Gastrocnemius medialis (tissue), 4 donors: ENCODE data around the gene LMAN1.

Source experiments
- CTCF ChIP-seq, 5 experiments: fragments of 450-650 bp in 3 of 5; fragments of 200-600 bp in 2 of 5; sonication (generic) in 2 of 5; IDR thresholded peaks in 4 of 5; conservative IDR thresholded peaks in 1 of 5; 1 replicate in 4 of 5; 2 replicates in 1 of 5; pipeline ENCODE4 v1.5.1; 2016 to 2019; ENCODE audit warnings: antibody characterized with exemption in 5 of 5, mild to moderate bottlenecking in 3 of 5, moderate library complexity in 3 of 5
- POLR2A ChIP-seq, 2 donors: fragments of 450-650 bp; IDR thresholded peaks; one replicate each; pipeline ENCODE4 v1.6.1; 2017; ENCODE audit warnings: antibody characterized with exemption in 2 of 2, mild to moderate bottlenecking in 2 of 2, moderate library complexity in 2 of 2

GRCh38 chr18:59360381-59360780, 1.3 kb upstream of the LMAN1 start:
- TF ChIP-seq CTCF (IDR thresholded peaks at IDR 0.05 in 4 of 5, conservative IDR thresholded peaks at IDR 0.05 in 1 of 5), result no peak
- no peak for TF ChIP-seq POLR2A (IDR thresholded peaks at IDR 0.05)
